Measurements from ENCODE around the gene LRRC45. TPM values are rescaled to one million over a fixed set of nuclear protein-coding genes. Genes with fewer than 3 reads are reported as not detected.

LRRC45 gene
- total and polyA plus RNA-seq, 9 of the 15 experiments (the other 6 are each of a cell fraction or from before 2014, with no cell fraction given) = 3.5 to 21.5 (median 11.2) TPM; not detected in 2

DNA sequence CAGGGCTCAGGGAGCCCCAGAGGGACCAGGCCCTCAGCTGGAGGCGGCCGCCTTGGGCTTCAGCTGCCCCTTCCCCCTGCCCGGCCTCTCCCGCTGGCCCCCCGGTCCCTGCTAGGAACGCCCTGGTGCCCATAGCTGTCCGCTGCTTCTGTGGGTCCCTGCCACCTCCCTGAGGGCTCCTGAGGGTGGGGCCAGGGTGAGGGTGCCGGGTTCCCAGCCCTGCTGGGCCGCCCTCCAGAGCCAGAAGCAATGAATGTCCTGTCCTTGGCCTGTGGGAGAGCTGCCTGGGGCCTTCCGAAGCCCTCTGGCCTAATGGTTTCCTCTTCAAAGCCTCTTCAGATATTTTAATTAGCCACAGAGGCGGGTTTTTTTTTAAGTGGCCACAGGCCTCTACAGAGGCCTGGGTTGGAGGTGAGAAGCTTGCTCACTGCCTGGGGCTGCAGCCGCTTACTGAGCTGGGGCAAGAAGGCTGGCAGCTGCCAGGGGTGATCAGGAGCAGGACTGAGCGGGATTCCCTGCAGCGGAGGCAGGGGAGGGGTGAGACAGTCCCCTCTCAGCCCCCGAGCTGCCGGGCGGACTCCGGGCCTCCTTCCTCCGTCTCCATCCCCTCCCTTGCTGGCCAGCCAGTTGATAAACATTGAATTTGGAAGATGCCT lies 10.3 kb upstream of the LRRC45 start (continued):
- TF ChIP-seq, protein P1, sequence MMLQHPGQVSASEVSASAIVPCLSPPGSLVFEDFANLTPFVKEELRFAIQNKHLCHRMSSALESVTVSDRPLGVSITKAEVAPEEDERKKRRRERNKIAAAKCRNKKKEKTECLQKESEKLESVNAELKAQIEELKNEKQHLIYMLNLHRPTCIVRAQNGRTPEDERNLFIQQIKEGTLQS (IDR thresholded peaks at IDR 0.05) = no peak
- TF ChIP-seq, protein P1 (CRISPR knock-in tag; conservative IDR thresholded peaks at IDR 0.05) = no peak
- TF ChIP-seq MEF2D (tag; conservative IDR thresholded peaks at IDR 0.05; ENCODE audit: low read depth) = no peak

DNA sequence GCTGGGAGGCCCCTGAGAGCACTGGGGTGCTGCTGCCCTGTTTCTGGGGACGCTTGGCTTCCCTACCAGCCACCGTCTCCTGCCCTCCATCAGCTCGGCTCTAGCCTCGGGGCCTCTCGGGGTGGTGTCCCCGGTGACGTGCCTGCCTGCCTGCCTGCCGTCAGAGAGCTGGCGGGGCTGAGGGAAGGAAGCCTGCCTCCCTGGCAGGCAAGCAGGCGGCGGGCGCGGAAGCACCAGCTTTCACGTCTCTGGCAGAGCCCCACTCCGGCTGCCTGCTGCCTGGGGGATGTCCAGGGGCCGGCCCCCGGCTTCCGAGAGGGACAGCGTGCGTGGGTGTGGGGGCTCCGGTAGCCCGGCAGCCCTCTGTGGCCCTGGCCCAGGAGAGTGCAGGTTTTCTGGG lies 9.8 kb upstream of the LRRC45 start:
- in situ Hi-C loops (cut with MboI) = no loop called here
- no TSS peak for BruUV-seq (replicated peaks)
- WGBS (ENCODE audit: insufficient coverage, low coverage, missing lambda C conversion rate) = 90% methylated on average over 11 of the region's 22 CpGs
- H3K4me1 ChIP-seq (replicated peaks in 1 of 2; ENCODE audit: control insufficient read depth in 2 of 2, insufficient read depth in 2 of 2, low read length in 2 of 2) = peaks cover 0 to 87% of the 10 kb centered on the region in 2 experiments; a peak in 3 of 5 replicates
- peaks cover 5% of the 10 kb centered on the region; the same call in 1 of the 3 replicates for H3K36me3 ChIP-seq (ENCODE audit: control insufficient read depth, insufficient read depth, low read length)
- ChIA-PET POLR2A (interaction anchor here (1.1 kb wide), 1 partner anchor 8 kb away, joined by 3 read pairs; no protein-coding TSS in a partner anchor), CTCF (ENCODE audit: low intra/inter-chr PET ratio) (no interaction called here)
- H3K4me2 ChIP-seq (ENCODE audit: insufficient read depth, low read length) = no peak overlapping the region
- no peak for DNase-seq (ENCODE audit: extremely low read depth in 1 of 4, low spot score in 3 of 4)
- H3K4me3 ChIP-seq = no peak overlapping the region
- intact Hi-C loops (cut with micrococcal nuclease) = no loop called here
- TF ChIP-seq POLR2G (IDR thresholded peaks at IDR 0.05; ENCODE audit: low read depth, low read length) (0 out of 2 replicates have a peak, but pooled peaks have one; percentile 25), KHSRP (IDR thresholded peaks at IDR 0.05) (no peak)
- no peaks in the 10 kb centered on the region for H4K20me1 ChIP-seq (replicated peaks; ENCODE audit: control insufficient read depth, insufficient read depth, low read length)
- no peak for ATAC-seq
- H3K27ac ChIP-seq (ENCODE audit: extremely low read depth, low read depth, low read length) = no peak overlapping the region
- H2AFZ ChIP-seq (ENCODE audit: low read depth, low read length) = no peak overlapping the region
- H3K9me1 ChIP-seq (ENCODE audit: control insufficient read depth, insufficient read depth, low read length) = no peaks in the 10 kb centered on the region
- FAIRE-seq = no peak
- H3K27me3 ChIP-seq (ENCODE audit: control insufficient read depth in 2 of 2, insufficient read depth in 2 of 2, low read length in 2 of 2) = no peaks in the 10 kb centered on the region
- H3K9me3 ChIP-seq (replicated peaks; ENCODE audit: control insufficient read depth, insufficient read depth, low read depth, low read length) = no peaks in the 10 kb centered on the region
- no peaks in the 10 kb centered on the region for H3K79me2 ChIP-seq (ENCODE audit: control insufficient read depth, insufficient read depth, low read length)
- H3K9ac ChIP-seq (ENCODE audit: insufficient read depth in 1 of 2, low read depth in 2 of 2, low read length in 2 of 2) = peak overlapping the region in 1 of 2 experiments; percentile 22; a peak in 1 of 4 replicates
